ENCODE results near the gene PLXDC2.
"Not testable (repeated sequence)": the region's sequence is repeated elsewhere in the genome, so short reads cannot be mapped to it uniquely, and the experiment has no call there.

PLXDC2 gene

GRCh38 chr10:19987931-19988330, 171.7 kb downstream of the PLXDC2 start:
- DNase-seq (ENCODE audit: low read depth) = no peak
- no peak for TF ChIP-seq CTCF (conservative IDR thresholded peaks at IDR 0.05; ENCODE audit: low read depth, low read length)
- no peak overlapping the region for H3K4me3 ChIP-seq (ENCODE audit: low read length)

GRCh38 chr10:19993714-19994315, 177.6 kb downstream of the PLXDC2 start:
- no peak for DNase-seq (ENCODE audit: low read depth)
- H3K4me3 ChIP-seq (ENCODE audit: low read length) = no peak overlapping the region
- no peak for TF ChIP-seq CTCF (conservative IDR thresholded peaks at IDR 0.05; ENCODE audit: low read depth, low read length)

GRCh38 chr10:19998482-19998881, 182.2 kb downstream of the PLXDC2 start:
- DNase-seq (ENCODE audit: low read depth) = no peak
- no peak overlapping the region for H3K4me3 ChIP-seq (ENCODE audit: low read length)
- no peak for TF ChIP-seq CTCF (conservative IDR thresholded peaks at IDR 0.05; ENCODE audit: low read depth, low read length)

- no peak overlapping the region for H3K4me3 ChIP-seq (ENCODE audit: low read length)
- TF ChIP-seq CTCF (conservative IDR thresholded peaks at IDR 0.05; ENCODE audit: low read depth, low read length) = no peak
- no peak for DNase-seq (ENCODE audit: low read depth)
Observed at GRCh38 chr10:19999431-19999830, 183.2 kb downstream of the PLXDC2 start.

- H3K4me3 ChIP-seq (ENCODE audit: low read length); DNase-seq (ENCODE audit: low read depth): not testable (repeated sequence)
Observed at GRCh38 chr10:20002026-20002425, 185.8 kb downstream of the PLXDC2 start.

- no peak overlapping the region for H3K4me3 ChIP-seq (ENCODE audit: low read length)
- TF ChIP-seq CTCF (conservative IDR thresholded peaks at IDR 0.05; ENCODE audit: low read depth, low read length) = no peak
- no peak for DNase-seq (ENCODE audit: low read depth)
Observed at GRCh38 chr10:20002657-20003056, 186.4 kb downstream of the PLXDC2 start.

- TF ChIP-seq CTCF (conservative IDR thresholded peaks at IDR 0.05; ENCODE audit: low read depth, low read length) = no peak
- peak; percentile 84 for DNase-seq (ENCODE audit: low read depth)
- H3K4me3 ChIP-seq (ENCODE audit: low read length) = peak overlapping the region; percentile 9
Observed at GRCh38 chr10:20004087-20004523, 187.9 kb downstream of the PLXDC2 start.
